ENCODE measurements around the gene SUPT16H.

DNA sequence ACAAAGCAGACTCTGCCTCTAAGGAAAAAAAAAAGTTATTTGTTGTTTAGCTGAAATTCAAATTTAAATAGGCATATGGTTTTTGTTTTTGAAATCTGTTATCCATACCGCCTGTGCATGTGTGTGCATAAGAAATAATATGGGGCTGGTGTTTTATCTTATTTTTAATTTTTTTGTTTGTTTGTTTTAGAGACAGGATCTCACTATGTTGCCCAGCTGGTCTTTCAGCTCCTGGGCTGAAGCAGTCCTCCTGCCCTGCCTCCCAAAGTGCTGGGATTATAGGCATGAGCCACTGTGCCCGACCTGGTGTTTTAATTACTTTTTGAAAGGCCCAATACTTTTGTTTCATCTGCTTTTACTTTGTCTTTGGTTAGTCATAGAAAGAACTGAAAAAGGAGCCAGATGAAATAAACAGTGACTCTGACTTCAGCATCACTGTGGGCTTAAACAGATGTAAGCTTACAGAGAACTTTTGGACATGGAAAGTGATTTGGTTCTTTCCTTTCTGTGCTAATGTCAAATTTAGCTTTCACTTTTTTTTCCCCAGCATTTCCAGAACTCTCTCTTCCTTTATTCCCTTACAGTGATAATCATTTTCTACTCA, 37.2 kb downstream of the SUPT16H start:
- TF ChIP-seq POLR2AphosphoS5 (IDR thresholded peaks at IDR 0.05; ENCODE audit: borderline replicate concordance, low read depth, low read length) (no peak), EZH2 (IDR thresholded peaks at IDR 0.05) (no peak), FOXP2 (optimal IDR thresholded peaks at IDR 0.05; ENCODE audit: control extremely low read depth, extremely low read length, insufficient read depth) (no peak)
